Heart left ventricle (tissue), 16 donors: Measurements from ENCODE around the gene KIAA0408. TPM values are rescaled to one million over a fixed set of nuclear protein-coding genes. Genes with fewer than 3 reads are reported as not detected.

Experiments used
- ATAC-seq, 4 donors: fragments of 200-7000 bp; cut with Tn5 transposase; one replicate each; pipeline ENCODE4 v1.9.1; 2020 to 2022; ENCODE audit warnings: moderate library complexity in 4 of 4, mild to moderate bottlenecking in 3 of 4, moderate number of reproducible peaks in 1 of 4
- DNase-seq, 5 donors: peaks; one replicate each; pipeline ENCODE4 v3.0.0-alpha.2; 2020
- H3K27ac ChIP-seq, 12 donors: fragments of 200-600 bp; sonication (generic) in 4 of 12; one replicate each; pipeline versions ENCODE4 v1.5.0 to v1.8.0; 2016 to 2022; ENCODE audit warnings: mild to moderate bottlenecking in 2 of 12
- H3K27me3 ChIP-seq, 9 donors: fragments of 200-600 bp; sonication (generic) in 2 of 9; one replicate each; pipeline versions ENCODE4 v1.5.1 to v1.8.0; 2016 to 2022; ENCODE audit warnings: mild to moderate bottlenecking in 3 of 9
- H3K36me3 ChIP-seq, 9 donors: fragments of 200-600 bp; sonication (generic) in 2 of 9; one replicate each; pipeline versions ENCODE4 v1.5.0 to v1.8.0; 2018 to 2022; ENCODE audit warnings: mild to moderate bottlenecking in 2 of 9
- H3K4me1 ChIP-seq, 12 donors: fragments of 200-600 bp; sonication (generic) in 4 of 12; one replicate each; pipeline versions ENCODE4 v1.5.0 to v1.8.0; 2016 to 2022; ENCODE audit warnings: mild to moderate bottlenecking in 3 of 12
- H3K4me3 ChIP-seq, 12 donors: fragments of 200-600 bp; sonication (generic) in 4 of 12; one replicate each; pipeline versions ENCODE4 v1.5.0 to v1.8.0; 2017 to 2022; ENCODE audit warnings: mild to moderate bottlenecking in 9 of 12, moderate library complexity in 4 of 12
- H3K9me3 ChIP-seq, 12 donors: fragments of 200-600 bp; sonication (generic) in 4 of 12; one replicate each; pipeline versions ENCODE4 v1.5.0 to v1.8.0; 2016 to 2022; ENCODE audit warnings: mild to moderate bottlenecking in 1 of 12
- CTCF ChIP-seq, 12 donors: fragments of 200-600 bp; sonication (generic) in 4 of 12; IDR thresholded peaks; one replicate each; pipeline versions ENCODE4 v1.5.0 to v1.8.0; 2018 to 2022; ENCODE audit warnings: antibody characterized with exemption in 12 of 12, mild to moderate bottlenecking in 5 of 12
- POLR2A ChIP-seq, 2 donors: fragments of 450-650 bp; IDR thresholded peaks; one replicate each; pipeline ENCODE4 v1.6.1; 2017; ENCODE audit warnings: antibody characterized with exemption in 2 of 2, mild to moderate bottlenecking in 2 of 2, moderate library complexity in 2 of 2
- WGBS, 4 donors: extraction: QIAGEN DNeasy Blood & Tissue Kit in 2 of 4; methylation state at CpG; one replicate each; pipeline versions ENCODE4 v1.1.5 to v1.1.7; 2013 to 2018; 5-methylcytosine and 5-hydroxymethylcytosine counted together
- intact Hi-C, 10 donors: fragments of 100-400 bp; cut with DNase I; formaldehyde crosslinking; loops; one replicate each; pipeline versions ENCODE4 v1.11.1 to v1.14.2; 2022
- long read RNA-seq, 3 donors: library from polyadenylated mRNA; unstranded; transcript quantifications; one replicate each; pipeline ENCODE4 v2.0.0, GENCODE V29; 2020 to 2021
- polyA plus RNA-seq, 2 donors: library from polyadenylated mRNA; stranded (reverse); fragments of 200-250 nt; gene quantifications; one replicate each; pipeline ENCODE4 v1.2.3, GENCODE V29; 2013
- total RNA-seq, 9 donors: library from RNA; depleted of rRNA in 2 of 9; stranded (reverse); fragments of >200 nt in 2 of 9; fragmentation: NEBNext Ultra II Directional in 3 of 9; extraction: Animal tissue kit (Norgen Biotek cat#: 25700) in 3 of 9; gene quantifications; one replicate each; pipeline versions ENCODE4 v1.1.0 to v1.2.4, GENCODE V29; 2016 to 2023
- donor health status: ischemic (EF 13 %, LVEDD 7.1; RV severe dilation, severe dysfunction).
- donor health status: healthy with polysubstance abuse.
- donor health status: DM: no; HTN: yes; CAD: no.
- donor health status: DM: no; HTN: no; CAD: no.
- donor health status: ischemic (EF 25% LVEDD 6.9; RV normal size, moderate dysfunction).
- donor health status: ischemic (EF 25% LVEDD 5.7; RV mildly dilated, moderate dysfunction).
- donor health status: healthy.
- donor health status: DM: yes; HTN: yes; CAD: no.
- donor health status: ischemic (EF 35%, LVEDD 5.7; RV mildly dilated, moderate dysfunction).
- donor health status: nonischemic (EF 11% LVEDD 7.7; RV severe dilation, severe dysfunction).
- donor health status: DM: yes; HTN: yes; CAD: no.
- donor health status: PGD.
- donor health status: ischemic (EF 29% LVEDD 5.4; RV normal size, mild dysfunction).
- donor health status: nonischemic (EF 23%, LVEDD 6.1; RV moderate dilation, normal function).

The KIAA0408 gene
- 1 to 10 TPM in 6 of 9 donors, under 1 TPM in 3; 0.28 to 3.3 (median 1.2) TPM for total RNA-seq
- polyA plus RNA-seq: under 1 TPM; 0.39 to 0.57 TPM
- long read RNA-seq, donor 1: 0 reads
- long read RNA-seq, donor 2: 0 reads
- long read RNA-seq, donor 3: 0 reads

GRCh38 chr6:127459231-127459641, at the start of gene KIAA0408:
Gene KIAA0408 (minus strand): TSS chr6:127459389. CDS start chr6:127453981, 5,408 bp downstream.
- 16 to 22% (median 21%) methylated on average over 4 of the region's 4 CpGs for WGBS, 4 donors
- peak within 1 kb of the TSS in 8 of 12 donors; percentile 14 to 53 (median 30) for H3K4me3 ChIP-seq
- H3K27me3 ChIP-seq: no peaks in the 10 kb centered on the region
- H3K9me3 ChIP-seq: no peaks in the 10 kb centered on the region
- peak; percentile 87 to 93 (median 90) for ATAC-seq
- H3K27ac ChIP-seq: peak within 1 kb of the TSS; percentile 11 to 82 (median 66)
- H3K36me3 ChIP-seq: no peaks in the 10 kb centered on the region
- peaks cover 0 to 13% (median 0%) of the 10 kb centered on the region in 12 donors for H3K4me1 ChIP-seq
- intact Hi-C loops: loop anchor here in 1 of 10 donors (5.0 kb wide), 1 partner anchor 117 kb away; the partner anchor contains the start of gene ECHDC1
- peak; percentile 54 to 68 (median 61) for DNase-seq
- no peak for TF ChIP-seq CTCF (IDR thresholded peaks at IDR 0.05)
- peak in 1 of 2 donors; percentile 31 for TF ChIP-seq POLR2A (IDR thresholded peaks at IDR 0.05)

- intact Hi-C loops: no loop called here
- 63 to 80% (median 68%) methylated on average over 1 of the region's 1 CpG for WGBS, 4 donors
Measured at GRCh38 chr6:127506894-127507293, 47.7 kb upstream of the KIAA0408 start.

GRCh38 chr6:127503022-127503421, 43.8 kb upstream of the KIAA0408 start:
- ATAC-seq (no peak), DNase-seq (no peak)
- intact Hi-C loops: no loop called here
- Histone ChIP-seq H3K27me3 (no peaks in the 10 kb centered on the region), H3K4me1 (no peaks in the 10 kb centered on the region), H3K4me3 (no peak overlapping the region), H3K27ac (no peak overlapping the region), H3K9me3 (no peaks in the 10 kb centered on the region), H3K36me3 (no peaks in the 10 kb centered on the region)
- 80 to 87% (median 81%) methylated on average over 3 of the region's 3 CpGs for WGBS, 4 donors
- TF ChIP-seq POLR2A (IDR thresholded peaks at IDR 0.05) (no peak), CTCF (IDR thresholded peaks at IDR 0.05) (no peak)

More at GRCh38 chr6:127506894-127507293, 47.7 kb upstream of the KIAA0408 start:
- DNase-seq (no peak), ATAC-seq (no peak)
- Histone ChIP-seq H3K4me1 (no peaks in the 10 kb centered on the region), H3K4me3 (no peak overlapping the region), H3K27me3 (peaks cover 0 to 3% (median 0%) of the 10 kb centered on the region in 9 donors), H3K27ac (no peak overlapping the region), H3K9me3 (no peaks in the 10 kb centered on the region), H3K36me3 (peaks cover 0 to 3% (median 0%) of the 10 kb centered on the region in 9 donors)
- TF ChIP-seq POLR2A (IDR thresholded peaks at IDR 0.05): no peak
- no peak for TF ChIP-seq CTCF (IDR thresholded peaks at IDR 0.05)

GRCh38 chr6:127497410-127497809, 38.2 kb upstream of the KIAA0408 start:
- H3K4me1 ChIP-seq: no peaks in the 10 kb centered on the region
- H3K27me3 ChIP-seq: no peaks in the 10 kb centered on the region
- no peak overlapping the region for H3K27ac ChIP-seq
- H3K36me3 ChIP-seq: no peaks in the 10 kb centered on the region
- no peak for ATAC-seq
- intact Hi-C loops: no loop called here
- 60 to 83% (median 71%) methylated on average over 1 of the region's 1 CpG for WGBS, 4 donors
- DNase-seq: no peak
- TF ChIP-seq POLR2A (IDR thresholded peaks at IDR 0.05) (no peak), CTCF (IDR thresholded peaks at IDR 0.05) (no peak)
- H3K4me3 ChIP-seq: no peak overlapping the region
- H3K9me3 ChIP-seq: no peaks in the 10 kb centered on the region
